ENCODE data around the gene KCNK5. TPM values are rescaled to one million over a fixed set of nuclear protein-coding genes. Genes with fewer than 3 reads are reported as not detected.
A peak's percentile ranks its signal among the peaks of the same experiment; 100 is the strongest.

KCNK5 gene
- total and polyA plus RNA-seq, 2 of the 8 experiments (the other 6 are each of a cell fraction or from before 2014, with no cell fraction given), result 20.9 to 44.3 TPM

DNA sequence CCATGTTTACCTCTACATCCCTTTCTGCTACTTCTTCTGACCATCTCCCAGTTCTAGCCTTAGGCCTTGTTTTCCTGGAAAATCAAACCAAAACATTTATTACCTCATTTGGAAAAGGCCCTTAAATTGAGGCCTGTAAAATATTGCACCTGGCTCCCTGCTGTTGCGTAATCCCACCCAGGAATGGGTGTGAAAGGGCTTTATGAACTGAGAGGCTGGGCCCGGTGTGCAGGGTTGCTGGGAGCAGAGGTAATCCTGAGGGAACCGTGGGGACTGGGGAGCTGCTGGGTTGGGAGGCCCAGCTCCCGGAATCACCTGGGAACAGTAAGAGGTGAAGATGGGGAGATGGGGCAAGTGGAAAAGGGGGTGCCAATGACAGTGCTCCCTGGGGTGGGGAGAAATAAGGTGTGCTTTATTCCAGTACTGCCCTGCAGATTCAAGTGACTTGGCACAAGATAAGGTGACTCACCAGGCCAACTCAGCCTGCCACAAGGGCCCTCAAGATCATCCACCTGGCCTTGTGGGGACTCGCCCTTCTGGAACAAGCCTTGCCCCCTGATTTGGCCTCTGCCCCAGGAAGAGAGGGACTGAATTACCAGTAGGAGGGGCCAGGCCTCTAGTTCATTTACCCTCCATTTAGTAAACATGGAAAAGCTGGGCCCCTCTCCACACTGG lies 44.2 kb downstream of the KCNK5 start:
- Histone ChIP-seq H2BK5ac (ENCODE audit: low read depth, low read length) (no peak overlapping the region), H2AK5ac (ENCODE audit: low read depth, low read length) (no peak overlapping the region), H3K4me2 (ENCODE audit: insufficient read depth in 1 of 2, low read depth in 2 of 2, low read length in 2 of 2) (no peak overlapping the region), H3K18ac (ENCODE audit: extremely low read depth, low read length) (no peak overlapping the region), H4K5ac (ENCODE audit: insufficient read length, low read depth, low read length) (no peak overlapping the region), H4K8ac (ENCODE audit: extremely low read depth, insufficient read depth, low read length) (no peak overlapping the region), H3K4ac (replicated peaks; ENCODE audit: insufficient read length, low read depth, low read length) (no peak overlapping the region), H2BK20ac (ENCODE audit: low read length) (no peak overlapping the region), H3K23ac (ENCODE audit: insufficient read length) (no peak overlapping the region), H4K20me1 (replicated peaks in 1 of 2; ENCODE audit: control insufficient read depth in 1 of 2, insufficient read depth in 2 of 2, low read length in 2 of 2) (peaks cover 3 to 10% of the 10 kb centered on the region in 2 experiments), H2BK12ac (ENCODE audit: low read depth, low read length) (no peak overlapping the region), H2BK120ac (replicated peaks; ENCODE audit: low read depth, low read length) (no peak overlapping the region), H2BK15ac (ENCODE audit: low read length) (no peak overlapping the region), H3K23me2 (ENCODE audit: low read depth, low read length) (no peaks in the 10 kb centered on the region), H3K27ac (ENCODE audit: low read depth, low read length) (no peak overlapping the region), H4K91ac (replicated peaks; ENCODE audit: insufficient read length, low read length) (no peak overlapping the region), H3K79me2 (ENCODE audit: control insufficient read depth in 1 of 2, insufficient read depth in 2 of 2, low read length in 2 of 2) (no peaks in the 10 kb centered on the region), H3K36me3 (ENCODE audit: control insufficient read depth in 2 of 4, insufficient read depth in 4 of 4, low read length in 3 of 4) (peaks cover 3 to 16% (median 9%) of the 10 kb centered on the region in 4 experiments; a peak in 6 of 8 replicates), H3K79me1 (ENCODE audit: low read depth, low read length) (no peaks in the 10 kb centered on the region; the same call in 1 of the 2 replicates), H3K14ac (ENCODE audit: insufficient read length) (no peak overlapping the region), H2AFZ (ENCODE audit: low read length) (no peak overlapping the region), H3K27me3 (replicated peaks in 1 of 4; ENCODE audit: control insufficient read depth in 3 of 4, extremely low read depth in 1 of 4, insufficient read depth in 3 of 4, low read length in 3 of 4) (no peaks in the 10 kb centered on the region), H3K4me1 (replicated peaks in 1 of 4; ENCODE audit: control insufficient read depth in 3 of 4, insufficient read depth in 4 of 4, low read length in 3 of 4) (no peaks in the 10 kb centered on the region; a peak in 2 of 7 replicates), H3K56ac (replicated peaks; ENCODE audit: insufficient read length, low read depth, low read length) (no peak overlapping the region), H3K9me3 (ENCODE audit: insufficient read depth in 2 of 2, low read depth in 1 of 2, low read length in 1 of 2) (no peaks in the 10 kb centered on the region), H3K4me3 (ENCODE audit: extremely low read depth in 1 of 4, insufficient read depth in 2 of 4, low read depth in 3 of 4, low read length in 4 of 4) (no peak overlapping the region), H3K9ac (replicated peaks in 1 of 4; ENCODE audit: extremely low read depth in 1 of 4, low read depth in 3 of 4, low read length in 3 of 4) (no peak overlapping the region)
- TF ChIP-seq PHF8 (conservative IDR thresholded peaks at IDR 0.05; ENCODE audit: low read depth, low read length), result no peak
- TF ChIP-seq SP2 (IDR thresholded peaks at IDR 0.05; ENCODE audit: low read length), result no peak
- TF ChIP-seq, protein P1, sequence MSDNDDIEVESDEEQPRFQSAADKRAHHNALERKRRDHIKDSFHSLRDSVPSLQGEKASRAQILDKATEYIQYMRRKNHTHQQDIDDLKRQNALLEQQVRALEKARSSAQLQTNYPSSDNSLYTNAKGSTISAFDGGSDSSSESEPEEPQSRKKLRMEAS (IDR thresholded peaks at IDR 0.05), result no peak
- peak; percentile 79; the same call in 1 of the 2 replicates for TF ChIP-seq CEBPB (IDR thresholded peaks at IDR 0.05; ENCODE audit: low read depth, low read length)
- CTCF ChIA-PET (ENCODE audit: partially characterized antibody), result interaction anchor here (1.1 to 72.8 kb wide), 4 partner anchors 18 to 111 kb away, joined by 3 to 1738 read pairs (median 500); partner anchors contain the start of genes KCNK17 and KCNK5
- POLR2A ChIA-PET (ENCODE audit: partially characterized antibody), result interaction anchor here (1.0 kb wide), 1 partner anchor 10 kb away, joined by 3 read pairs; no protein-coding TSS in a partner anchor
- no peak for FAIRE-seq
- no peak for DNase-seq (ENCODE audit: low read depth in 1 of 2, low spot score in 2 of 2)
- 94% methylated on average over 5 of the region's 5 CpGs; no CpG with 5 or more reads in 1 of the 2 experiments for WGBS, 2 experiments (ENCODE audit: extremely low coverage in 1 of 2, insufficient coverage in 1 of 2, insufficient read length in 1 of 2, insufficient replicate concordance in 2 of 2, low coverage in 1 of 2, low lambda C conversion rate in 2 of 2, missing lambda C conversion rate in 1 of 2)
